CD4-positive, alpha-beta T cell treated with Interferon gamma for 1 hour (primary cell): ENCODE data around the gene GNG5.
"Not testable (repeated sequence)": the region's sequence is repeated elsewhere in the genome, so short reads cannot be mapped to it uniquely, and the experiment has no call there.

Experiments used
- DNase-seq: peaks from one replicate; pipeline ENCODE4 v3.0.0-alpha.2; 2020

GNG5 gene

GRCh38 chr1:84506002-84506728, at the start of gene GNG5, which contains the start of gene SPATA1:
Gene GNG5 (minus strand): TSS chr1:84506581. CDS start chr1:84506091, 490 bp downstream.
Gene SPATA1 (plus strand): TSS chr1:84506386. CDS start chr1:84516360, 9,974 bp downstream.
- peak; percentile 97 for DNase-seq

GRCh38 chr1:84550826-84551225, 44.4 kb upstream of the GNG5 start:
- no peak for DNase-seq

DNA sequence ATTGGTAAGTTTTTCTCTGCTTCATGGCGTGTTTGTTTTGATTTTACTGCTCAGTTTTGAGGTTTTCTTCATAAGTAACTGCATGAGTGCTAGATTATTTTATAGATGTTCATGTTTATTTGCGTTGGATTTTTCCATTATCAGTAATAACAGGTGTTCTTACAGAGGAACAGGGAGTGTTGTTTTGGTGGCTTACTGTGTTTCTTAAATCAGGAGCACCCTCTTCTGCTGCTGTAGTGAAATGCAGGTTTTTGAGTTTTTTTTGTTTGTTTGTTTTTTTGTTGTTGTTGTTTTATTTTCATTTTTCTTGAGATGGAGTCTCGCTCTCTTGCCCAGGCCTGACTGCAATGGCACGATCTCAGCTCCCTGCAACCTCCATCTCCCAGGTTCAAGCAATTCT, 35.3 kb upstream of the GNG5 start:
- DNase-seq, result no peak

- DNase-seq, result no peak
These were observed 34.4 kb upstream of the GNG5 start for GRCh38 chr1:84540759-84541158.

GRCh38 chr1:84539972-84540371, 33.6 kb upstream of the GNG5 start:
- DNase-seq, result no peak

GRCh38 chr1:84538599-84538998, 32.2 kb upstream of the GNG5 start:
- DNase-seq, result no peak

DNA sequence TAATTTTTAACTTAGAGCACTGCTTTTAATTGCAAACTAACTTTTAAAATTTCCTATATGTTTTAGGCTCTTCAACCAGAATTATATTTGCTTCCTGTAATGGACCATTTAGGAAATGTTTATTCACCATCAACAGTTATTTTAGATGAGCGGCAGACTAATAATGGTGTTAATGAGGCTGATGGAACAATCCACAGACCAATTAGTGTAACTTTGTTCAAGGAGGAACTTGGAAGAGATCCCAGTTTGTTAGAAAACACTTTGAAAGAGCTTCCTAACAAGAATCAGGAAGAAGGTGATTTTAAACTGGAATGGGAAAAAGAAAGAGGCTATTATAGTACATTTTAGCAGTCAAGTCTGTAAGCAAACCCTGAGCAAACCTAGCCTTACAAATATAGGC, 19.4 kb upstream of the GNG5 start:
- no peak for DNase-seq

DNA sequence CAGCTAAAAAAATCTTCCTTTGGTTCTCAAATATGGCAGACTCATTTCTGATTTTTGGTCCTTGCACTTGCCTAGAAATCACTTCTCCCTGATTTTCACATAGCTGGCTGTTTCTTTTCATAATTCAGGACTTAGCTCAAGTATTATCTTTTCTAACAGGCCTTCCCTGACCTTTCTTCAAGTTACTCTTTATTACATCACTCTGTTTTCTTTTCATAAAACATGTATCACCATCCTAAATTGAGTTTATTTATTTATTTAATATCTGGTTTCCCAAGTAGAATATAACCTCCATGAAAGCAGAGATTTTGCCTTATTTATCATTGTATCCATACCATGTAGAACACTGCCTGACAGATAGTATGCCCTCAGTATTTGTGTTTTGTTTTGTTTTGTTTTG, 18.2 kb upstream of the GNG5 start:
- DNase-seq, result no peak

DNA sequence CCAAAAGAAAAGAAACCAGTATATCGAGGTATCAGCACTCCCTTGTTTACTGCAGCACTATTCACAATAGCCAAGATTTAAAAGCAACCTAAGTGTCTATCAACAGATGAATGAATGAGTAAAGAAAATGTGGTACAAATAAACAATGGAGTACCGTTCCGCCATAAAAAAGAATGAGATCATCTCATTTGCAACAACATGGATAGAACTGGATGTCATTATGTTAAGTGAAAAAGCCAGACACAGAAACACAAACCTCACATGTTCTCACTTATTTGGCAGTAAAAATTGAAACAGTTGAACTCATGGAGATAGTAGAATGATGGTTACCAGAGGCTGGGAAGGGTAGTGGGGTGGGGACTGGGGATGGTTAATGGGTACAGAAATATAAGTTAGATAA, 4.3 kb upstream of the GNG5 start:
- DNase-seq, result no peak

DNA sequence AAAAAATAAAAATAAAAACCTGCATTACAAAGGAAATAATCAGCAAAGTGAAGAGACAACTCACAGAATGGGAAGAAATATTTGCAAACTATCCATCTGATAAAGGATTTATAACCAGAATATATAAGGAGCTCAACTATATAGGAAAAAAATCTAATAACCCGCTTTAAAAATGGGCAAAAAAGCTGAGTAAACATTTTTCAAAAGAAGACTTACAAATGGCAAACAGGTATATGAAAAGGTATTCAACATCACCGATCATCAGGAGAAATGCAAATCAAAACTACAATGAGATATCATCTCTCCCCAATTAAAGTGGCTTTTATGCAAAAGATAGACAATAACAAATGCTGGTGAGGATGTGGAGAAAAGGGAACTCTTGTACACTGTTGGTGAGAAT, 3.8 kb upstream of the GNG5 start:
- no peak for DNase-seq

DNA sequence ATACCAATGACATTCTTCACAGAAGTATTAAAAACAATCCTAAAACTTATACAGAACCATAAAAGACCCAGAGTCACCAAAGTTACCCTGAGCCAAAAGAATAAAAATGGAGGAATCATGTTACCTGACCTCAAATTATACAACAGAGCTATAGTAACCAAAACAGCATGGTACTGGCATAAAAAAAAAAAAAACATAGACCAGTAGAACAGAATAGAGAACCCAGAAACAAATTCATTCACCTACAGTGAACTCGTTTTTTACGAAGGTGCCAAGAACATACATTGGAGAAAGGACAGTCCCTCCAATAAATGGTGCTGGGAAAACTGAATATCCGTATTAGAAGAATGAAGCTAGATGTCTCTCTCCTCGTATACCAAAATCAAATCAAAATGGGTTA, 2.6 kb upstream of the GNG5 start:
- no peak for DNase-seq

GRCh38 chr1:84508510-84508909, 2.1 kb upstream of the GNG5 start:
- no peak for DNase-seq

DNA sequence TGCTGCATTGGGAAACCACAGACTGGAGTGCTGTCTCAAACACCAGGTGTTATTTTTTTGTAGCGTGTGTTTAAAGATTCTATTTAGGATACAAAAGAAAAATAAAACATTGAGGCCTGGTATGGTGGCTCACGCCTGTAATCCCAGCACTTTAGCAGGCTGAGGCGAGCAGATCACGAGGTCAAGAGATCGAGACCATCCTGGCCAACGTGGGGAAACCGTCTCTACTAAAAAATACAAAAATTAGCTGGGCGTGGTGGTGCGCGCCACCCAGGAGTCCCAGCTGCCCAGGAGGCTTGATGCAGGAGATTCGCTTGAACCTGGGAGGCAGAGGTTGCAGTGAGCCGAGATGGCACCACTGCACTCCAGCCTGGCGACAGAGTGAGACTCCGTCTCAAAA, 1.5 kb upstream of the GNG5 start:
- DNase-seq, result not testable (repeated sequence)

- no peak for DNase-seq
These were observed 510 bp upstream of the GNG5 start for GRCh38 chr1:84506729-84507453.

DNA sequence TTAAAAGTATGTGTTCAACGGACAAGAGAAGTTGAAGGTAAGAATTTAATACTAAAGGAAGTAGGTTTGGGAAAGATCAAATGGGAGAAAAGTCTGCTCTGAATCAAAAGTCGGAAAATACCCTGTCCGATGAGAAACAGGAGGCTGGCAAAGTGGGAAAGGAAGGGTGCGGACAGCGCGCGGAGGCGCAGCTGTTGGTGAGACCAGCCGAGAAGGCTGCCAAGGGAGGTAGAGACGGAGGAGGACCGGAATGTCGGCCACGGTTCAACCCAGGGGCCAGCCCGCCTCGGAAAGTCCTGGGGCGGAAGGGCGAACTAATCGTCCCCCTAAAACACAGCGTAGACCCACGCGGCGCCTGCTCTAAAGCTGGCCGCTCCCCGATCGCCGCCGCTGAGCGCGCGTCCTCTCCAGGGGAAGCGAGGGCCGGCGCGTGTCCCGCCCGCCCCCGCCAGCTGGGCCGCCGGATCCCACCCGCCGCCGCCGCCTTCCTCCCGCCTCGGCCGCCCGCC, 834 bp downstream of the GNG5 start:
- DNase-seq, result no peak

GRCh38 chr1:84504580-84505492, 1.5 kb downstream of the GNG5 start:
- DNase-seq, result no peak

DNA sequence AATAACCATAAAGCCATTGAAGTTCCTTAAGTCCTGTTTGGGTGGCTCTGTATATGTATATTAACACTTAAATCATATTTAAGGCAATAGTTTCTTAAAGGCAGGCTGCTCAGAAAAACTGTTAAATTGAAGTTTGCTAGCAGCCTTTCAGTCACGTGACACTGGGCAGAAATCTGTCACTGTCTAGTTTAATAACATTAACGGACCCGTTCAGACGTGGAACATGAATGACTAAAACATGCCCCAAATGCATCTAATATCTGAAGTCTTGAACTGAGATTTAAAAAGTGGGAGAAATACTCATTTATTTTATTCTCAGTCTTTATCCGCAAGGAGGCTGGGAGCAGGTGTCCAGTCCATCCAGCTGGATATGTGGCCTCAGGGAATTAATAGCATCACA, 3.5 kb downstream of the GNG5 start:
- no peak for DNase-seq

DNA sequence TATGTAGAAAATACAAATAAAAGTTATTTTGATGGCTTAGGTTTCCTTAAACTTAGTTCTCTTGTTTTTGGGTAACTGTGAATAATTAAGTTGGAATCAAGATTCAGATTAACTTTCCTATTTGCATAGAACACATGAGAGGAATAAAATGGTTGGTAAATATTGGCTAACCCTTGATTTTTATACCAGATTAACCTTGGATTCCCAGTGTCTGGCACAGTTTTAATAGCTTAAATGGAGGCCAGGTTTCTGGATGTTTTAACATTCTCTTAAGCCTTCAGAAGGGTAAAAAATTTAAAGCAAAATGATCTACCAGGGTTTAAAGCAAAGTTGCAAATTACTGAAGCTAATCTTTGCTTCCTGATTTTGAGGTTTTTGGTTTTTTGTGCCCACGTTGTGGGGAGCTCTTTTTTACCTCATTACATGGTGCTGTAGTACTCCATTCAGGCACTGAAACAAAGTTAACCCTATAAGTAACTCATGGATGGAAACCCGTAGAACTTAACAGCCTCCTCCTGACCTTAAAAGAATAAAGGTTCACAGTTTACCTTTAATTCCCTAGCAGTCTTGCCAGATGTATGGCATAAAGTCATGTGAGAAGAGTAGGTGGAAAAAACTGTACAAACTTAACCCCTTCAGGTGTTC, 8.6 kb downstream of the GNG5 start:
- DNase-seq, result no peak

GRCh38 chr1:84496498-84496897, 9.9 kb downstream of the GNG5 start:
- no peak for DNase-seq

DNA sequence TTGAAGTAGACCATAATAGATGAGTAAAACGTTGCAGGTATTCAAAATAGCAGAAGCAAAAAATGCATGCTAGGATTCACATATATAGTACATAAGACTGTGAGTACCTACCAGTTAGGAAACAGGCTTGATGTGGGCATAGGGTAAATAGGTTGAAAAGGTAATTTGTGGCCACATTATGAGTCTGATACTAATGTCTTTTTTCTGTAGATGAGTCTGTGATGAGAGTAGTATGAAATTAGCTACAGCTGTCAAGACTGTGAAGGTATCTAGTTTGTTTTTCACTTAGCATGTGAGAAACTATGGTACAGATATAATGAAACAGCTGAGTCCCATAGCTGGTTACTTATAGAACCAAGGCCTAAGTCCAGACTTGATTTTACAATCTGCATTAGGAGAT, 12.6 kb downstream of the GNG5 start:
- no peak for DNase-seq

GRCh38 chr1:84492726-84493125, 13.7 kb downstream of the GNG5 start:
- DNase-seq, result no peak

- DNase-seq, result no peak
These were observed 16.6 kb downstream of the GNG5 start for GRCh38 chr1:84489766-84490165.

GRCh38 chr1:84488107-84488506, 18.3 kb downstream of the GNG5 start:
- no peak for DNase-seq
